ENCODE measurements around the gene SLC6A18.

Gene SLC6A18

GRCh38 chr5:1204693-1205242, 20.4 kb upstream of the SLC6A18 start:
- DNase-seq = no peak

- no peak for DNase-seq
Measured at GRCh38 chr5:1205255-1206180, 19.7 kb upstream of the SLC6A18 start.

- DNase-seq = no peak
Measured at GRCh38 chr5:1206521-1207412, 18.4 kb upstream of the SLC6A18 start.

GRCh38 chr5:1207555-1207954, 17.6 kb upstream of the SLC6A18 start:
- no peak for DNase-seq

- no peak for DNase-seq
Measured at GRCh38 chr5:1208221-1208742, 16.9 kb upstream of the SLC6A18 start.

GRCh38 chr5:1208743-1209488, 16.3 kb upstream of the SLC6A18 start:
- peak; percentile 53 for DNase-seq

- no peak for DNase-seq
Measured at GRCh38 chr5:1209489-1209852, 15.7 kb upstream of the SLC6A18 start.

GRCh38 chr5:1209896-1210776, 15.0 kb upstream of the SLC6A18 start:
- DNase-seq = no peak

GRCh38 chr5:1210832-1211251, 14.3 kb upstream of the SLC6A18 start:
- no peak for DNase-seq

GRCh38 chr5:1211701-1212100, 13.5 kb upstream of the SLC6A18 start:
- no peak for DNase-seq

- no peak for DNase-seq
Measured at GRCh38 chr5:1212271-1212670, 12.9 kb upstream of the SLC6A18 start.

GRCh38 chr5:1212881-1213280, 12.3 kb upstream of the SLC6A18 start:
- no peak for DNase-seq

GRCh38 chr5:1213508-1214162, 11.5 kb upstream of the SLC6A18 start:
- no peak for DNase-seq

GRCh38 chr5:1214163-1214935, 10.8 kb upstream of the SLC6A18 start:
- no peak for DNase-seq

- DNase-seq = no peak
Measured at GRCh38 chr5:1214936-1215220, 10.3 kb upstream of the SLC6A18 start.

GRCh38 chr5:1215320-1216096, 9.7 kb upstream of the SLC6A18 start:
- DNase-seq = no peak

- no peak for DNase-seq
Measured at GRCh38 chr5:1216211-1216917, 8.8 kb upstream of the SLC6A18 start.

GRCh38 chr5:1216918-1217295, 8.3 kb upstream of the SLC6A18 start:
- DNase-seq = no peak
